HCT116 (cell line): ENCODE results near the gene ADCY10. TPM values are rescaled to one million over a fixed set of nuclear protein-coding genes. Genes with fewer than 3 reads are reported as not detected.

Source experiments
- ATAC-seq: fragments of 200-7000 bp; cut with Tn5 transposase; 2 replicates; pipeline ENCODE4 v1.9.1; 2020; ENCODE audit warnings: mild to moderate bottlenecking, moderate library complexity
- BruUV-seq: library from RNA; stranded (reverse); fragments of 400-500 nt; replicated peaks from 2 replicates; lab custom pipeline; 2021; lab: Mats Ljungman, UMichigan
- CTCF ChIA-PET: fragments of 300-600 bp; sonication (Branson Sonifier 250); formaldehyde crosslinking; loops from one replicate; lab custom pipeline; 2021; ENCODE audit warnings: antibody characterized with exemption; lab: Charles Lee
- POLR2A ChIA-PET: fragments of 300-600, 350-600 bp; sonication (Branson Sonifier 250); formaldehyde crosslinking; loops from one replicate; lab custom pipeline; 2021; ENCODE audit warnings: antibody characterized with exemption; lab: Charles Lee
- RAD21 ChIA-PET, 2 experiments: fragments of 300-600 bp; sonication (Branson Sonifier 250); formaldehyde crosslinking; loops; one replicate each; lab custom pipeline; 2023; ENCODE audit warnings: low total read pairs in 2 of 2; ENCODE audit not compliant: uncharacterized antibody in 2 of 2, unreplicated experiment in 2 of 2, low non-redundant PET in 1 of 2; lab: Charles Lee
- DNase-seq: peaks from one replicate; pipeline ENCODE4 v3.0.0-alpha.2; 2010; ENCODE audit warnings: low read depth, low spot score
- H2AFZ ChIP-seq: fragments of 200-600 bp; shearing (Covaris generic), sonication (generic); 2 replicates; pipeline ENCODE4 v1.6.1; 2017; ENCODE audit warnings: low read depth, mixed run types, mixed read lengths, antibody characterized with exemption, low read length; ENCODE audit not compliant: poor library complexity, severe bottlenecking
- H3K27ac ChIP-seq: 2 replicates; pipeline ENCODE4 v1.5.1; 2012; ENCODE audit warnings: low read depth, low read length
- H3K27me3 ChIP-seq: fragments of 200-600 bp; sonication (generic); 2 replicates; pipeline ENCODE4 v1.6.1; 2016; ENCODE audit warnings: mixed run types, low read length, mixed read lengths; ENCODE audit not compliant: insufficient read depth
- H3K36me3 ChIP-seq, 2 experiments: fragments of 200-500 bp in 1 of 2; fragments of 200-600 bp in 1 of 2; sonication (Bioruptor generic) in 1 of 2; sonication (generic) in 1 of 2; 2 replicates each; pipeline versions ENCODE4 v1.5.1 to v1.6.1; 2014 to 2016; ENCODE audit warnings: low read length in 2 of 2, inconsistent platforms in 1 of 2, mixed read lengths in 1 of 2, mixed run types in 1 of 2; ENCODE audit not compliant: insufficient read depth in 2 of 2, control insufficient read depth in 1 of 2
- H3K4me1 ChIP-seq, 2 experiments: fragments of 200-600 bp in 1 of 2; sonication (generic) in 1 of 2; 2 replicates each; pipeline versions ENCODE4 v1.5.1 to v1.6.1; 2012 to 2017; ENCODE audit warnings: low read length in 2 of 2, inconsistent platforms in 1 of 2, mild to moderate bottlenecking in 1 of 2, mixed read lengths in 1 of 2, mixed run types in 1 of 2, moderate library complexity in 1 of 2; ENCODE audit not compliant: insufficient read depth in 2 of 2, control insufficient read depth in 1 of 2
- H3K4me2 ChIP-seq: fragments of 200-600 bp; sonication (generic); 2 replicates; pipeline ENCODE4 v1.6.1; 2017; ENCODE audit warnings: mixed run types, low read length, mixed read lengths
- H3K4me3 ChIP-seq, 2 experiments: fragments of 200-600 bp in 1 of 2; sonication (generic) in 1 of 2; replicated peaks in 1 of 2; 2 replicates each; pipeline ENCODE4 v1.5.1; 2011 to 2016; ENCODE audit warnings: low read length in 2 of 2, control low read depth in 1 of 2, low read depth in 1 of 2, mild to moderate bottlenecking in 1 of 2, mixed read lengths in 1 of 2, mixed run types in 1 of 2
- H3K79me2 ChIP-seq: fragments of 200-600 bp; sonication (generic); 2 replicates; pipeline ENCODE4 v1.6.1; 2017; ENCODE audit warnings: mild to moderate bottlenecking, mixed run types, low read length, moderate library complexity, mixed read lengths; ENCODE audit not compliant: insufficient read depth
- H3K9ac ChIP-seq: fragments of 200-600 bp; sonication (generic); 2 replicates; pipeline ENCODE4 v1.6.1; 2016; ENCODE audit warnings: low read length, mixed read lengths
- H3K9me2 ChIP-seq: fragments of 200-600 bp; sonication (generic), shearing (Covaris generic); 2 replicates; pipeline ENCODE4 v1.6.1; 2017; ENCODE audit warnings: mixed run types, mild to moderate bottlenecking, moderate library complexity; ENCODE audit not compliant: insufficient read depth
- H3K9me3 ChIP-seq, 2 experiments: fragments of 200-500 bp in 1 of 2; fragments of 200-600 bp in 1 of 2; sonication (Bioruptor generic) in 1 of 2; sonication (generic) in 1 of 2; 2 replicates each; pipeline ENCODE4 v1.6.1; 2014 to 2017; ENCODE audit warnings: low read length in 2 of 2, mixed read lengths in 2 of 2, inconsistent platforms in 1 of 2, low read depth in 1 of 2, mild to moderate bottlenecking in 1 of 2, mixed run types in 1 of 2, moderate library complexity in 1 of 2; ENCODE audit not compliant: control insufficient read depth in 1 of 2, insufficient read depth in 1 of 2
- H4K20me1 ChIP-seq: fragments of 200-600 bp; sonication (generic), shearing (Covaris generic); 2 replicates; pipeline ENCODE4 v1.6.1; 2017; ENCODE audit warnings: mixed run types, mild to moderate bottlenecking, moderate library complexity; ENCODE audit not compliant: insufficient read depth
- CTCF ChIP-seq, 3 experiments: fragments of 200-600 bp in 1 of 3; sonication (generic) in 1 of 3; IDR thresholded peaks in 2 of 3; conservative IDR thresholded peaks in 1 of 3; 2 replicates each; pipeline ENCODE4 v1.5.1; 2012 to 2017; ENCODE audit warnings: low read depth in 2 of 3, low read length in 2 of 3, antibody characterized with exemption in 1 of 3, borderline replicate concordance in 1 of 3, control low read depth in 1 of 3, mild to moderate bottlenecking in 1 of 3, mixed read lengths in 1 of 3, mixed run types in 1 of 3, moderate library complexity in 1 of 3; ENCODE audit not compliant: insufficient read depth in 1 of 3
- ELF1 ChIP-seq: IDR thresholded peaks from 2 replicates; pipeline ENCODE4 v1.6.1; 2012; ENCODE audit warnings: low read depth, borderline replicate concordance
- EZH2phosphoT487 ChIP-seq: fragments of 200-600 bp; IDR thresholded peaks from 2 replicates; pipeline ENCODE4 v1.6.1; 2018; ENCODE audit warnings: antibody characterized with exemption, borderline replicate concordance
- POLR2AphosphoS5 ChIP-seq: IDR thresholded peaks from 2 replicates; pipeline ENCODE4 v1.6.1; 2011; ENCODE audit warnings: mild to moderate bottlenecking, low read depth, low read length, moderate library complexity
- intact Hi-C: fragments of 100-400 bp; cut with micrococcal nuclease; formaldehyde crosslinking; loops from 2 replicates; pipeline ENCODE4 v1.10.0; 2022
- total RNA-seq: library from RNA; stranded (reverse); gene quantifications from one replicate; pipeline ENCODE4 v1.2.1, GENCODE V29; 2021; ENCODE audit not compliant: unreplicated experiment
- TF ChIP-seq, protein P1 (sequence below): IDR thresholded peaks from 2 replicates; pipeline ENCODE4 v1.6.1; 2011; ENCODE audit warnings: mild to moderate bottlenecking, low read length, moderate library complexity; ENCODE audit not compliant: insufficient replicate concordance; ENCODE audit errors: extremely low read depth

The ADCY10 gene
- total RNA-seq, 1 experiment from 2014 or later, result 0.30 TPM

GRCh38 chr1:167790117-167790516, 123.8 kb downstream of the ADCY10 start:
- no peak overlapping the region for H3K9ac ChIP-seq
- BruUV-seq, result no TSS peak
- POLR2A ChIA-PET, result no interaction called here
- intact Hi-C loops, result no loop called here
- no peaks in the 10 kb centered on the region for H3K4me1 ChIP-seq
- no peaks in the 10 kb centered on the region for H3K9me2 ChIP-seq
- H3K9me3 ChIP-seq, result no peaks in the 10 kb centered on the region
- CTCF ChIA-PET, result no interaction called here
- H3K4me3 ChIP-seq, result no peak overlapping the region
- H3K27me3 ChIP-seq, result no peaks in the 10 kb centered on the region
- no peak for TF ChIP-seq ELF1
- no peak for TF ChIP-seq CTCF (IDR thresholded peaks at IDR 0.05 in 2 of 3, conservative IDR thresholded peaks at IDR 0.05 in 1 of 3; ENCODE audit: borderline replicate concordance in 1 of 3, insufficient read depth in 1 of 3, low read depth in 2 of 3, low read length in 2 of 3)
- TF ChIP-seq POLR2AphosphoS5, result no peak
- TF ChIP-seq EZH2phosphoT487, result no peak
- TF ChIP-seq, protein P1, sequence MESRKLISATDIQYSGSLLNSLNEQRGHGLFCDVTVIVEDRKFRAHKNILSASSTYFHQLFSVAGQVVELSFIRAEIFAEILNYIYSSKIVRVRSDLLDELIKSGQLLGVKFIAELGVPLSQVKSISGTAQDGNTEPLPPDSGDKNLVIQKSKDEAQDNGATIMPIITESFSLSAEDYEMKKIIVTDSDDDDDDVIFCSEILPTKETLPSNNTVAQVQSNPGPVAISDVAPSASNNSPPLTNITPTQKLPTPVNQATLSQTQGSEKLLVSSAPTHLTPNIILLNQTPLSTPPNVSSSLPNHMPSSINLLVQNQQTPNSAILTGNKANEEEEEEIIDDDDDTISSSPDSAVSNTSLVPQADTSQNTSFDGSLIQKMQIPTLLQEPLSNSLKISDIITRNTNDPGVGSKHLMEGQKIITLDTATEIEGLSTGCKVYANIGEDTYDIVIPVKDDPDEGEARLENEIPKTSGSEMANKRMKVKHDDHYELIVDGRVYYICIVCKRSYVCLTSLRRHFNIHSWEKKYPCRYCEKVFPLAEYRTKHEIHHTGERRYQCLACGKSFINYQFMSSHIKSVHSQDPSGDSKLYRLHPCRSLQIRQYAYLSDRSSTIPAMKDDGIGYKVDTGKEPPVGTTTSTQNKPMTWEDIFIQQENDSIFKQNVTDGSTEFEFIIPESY, result no peak
- H4K20me1 ChIP-seq, result no peaks in the 10 kb centered on the region
- H3K4me2 ChIP-seq, result no peak overlapping the region
- RAD21 ChIA-PET, result no interaction called here
- ATAC-seq (no peak), DNase-seq (no peak)
- H2AFZ ChIP-seq, result no peak overlapping the region
- no peaks in the 10 kb centered on the region for H3K79me2 ChIP-seq
- peaks cover 3 to 21% of the 10 kb centered on the region in 2 experiments; a peak in 2 of 4 replicates for H3K36me3 ChIP-seq
- H3K27ac ChIP-seq, result no peak overlapping the region
